Prostate gland (tissue), 2 donors: ENCODE results near the gene FOLH1.

Experiments used
- CTCF ChIP-seq, 4 experiments: fragments of 200-600 bp in 2 of 4; fragments of 450-650 bp in 2 of 4; sonication (generic) in 2 of 4; IDR thresholded peaks; 1 replicate in 3 of 4; 2 replicates in 1 of 4; pipeline ENCODE4 v1.5.1; 2016 to 2019; ENCODE audit warnings: antibody characterized with exemption in 4 of 4, mild to moderate bottlenecking in 2 of 4, moderate library complexity in 2 of 4
- POLR2A ChIP-seq: fragments of 450-650 bp; IDR thresholded peaks from one replicate; pipeline ENCODE4 v1.6.1; 2016; ENCODE audit warnings: antibody characterized with exemption, mild to moderate bottlenecking
- POLR2AphosphoS5 ChIP-seq: sonication (generic); formaldehyde crosslinking; IDR thresholded peaks from one replicate; pipeline ENCODE4 v1.6.1; 2017; ENCODE audit warnings: antibody characterized with exemption

DNA sequence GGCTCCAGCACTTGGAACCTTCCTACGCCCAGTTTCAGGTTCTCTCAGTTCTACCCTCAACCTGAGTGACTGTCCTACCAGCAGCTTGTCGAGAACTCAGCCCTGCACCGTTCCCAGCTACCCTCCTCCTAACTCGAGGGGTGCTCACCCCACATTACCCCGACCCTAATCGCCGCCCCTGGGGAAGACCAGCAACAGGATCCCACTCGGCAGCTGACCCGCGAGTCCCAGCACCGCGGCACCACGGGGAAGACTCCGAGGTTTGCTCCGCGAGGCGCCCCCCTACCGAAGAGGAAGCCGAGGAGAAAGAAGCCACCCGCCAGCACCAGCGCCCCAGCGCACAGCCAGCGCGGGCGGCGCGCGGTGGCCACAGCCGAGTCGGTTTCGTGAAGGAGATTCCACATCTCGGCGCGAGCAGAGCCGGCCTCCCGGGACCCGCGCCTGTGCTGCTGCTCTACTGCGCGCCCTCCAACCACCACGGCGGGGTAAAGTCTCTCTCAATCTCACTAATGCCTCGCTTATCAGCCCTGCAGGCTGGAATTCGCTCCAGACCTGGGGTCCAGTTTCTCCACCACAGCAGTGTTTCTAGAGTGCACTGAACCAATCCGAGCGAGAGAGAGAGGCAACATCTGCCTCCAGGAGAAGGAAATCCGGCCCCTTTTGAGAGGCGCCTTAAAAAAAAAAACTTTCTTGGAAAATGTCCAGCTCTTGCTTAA is at the start of gene FOLH1:
- TF ChIP-seq CTCF (IDR thresholded peaks at IDR 0.05), result no peak
- no peak for TF ChIP-seq POLR2A
- TF ChIP-seq POLR2AphosphoS5, result no peak
